Measurements from ENCODE around the gene RUBCNL.

GRCh38 chr13:46361276-46361934 lies 25.6 kb downstream of the RUBCNL start:
- TF ChIP-seq PRDM1 (tag by site-specific recombination; IDR thresholded peaks at IDR 0.05): no peak
- no peak for TF ChIP-seq ZNF274 (IDR thresholded peaks at IDR 0.05; ENCODE audit: low read length)
- TF ChIP-seq ZNF274 (tag by site-specific recombination; IDR thresholded peaks at IDR 0.05; ENCODE audit: borderline replicate concordance): no peak
- no peak for TF ChIP-seq ZFP37 (tag by site-specific recombination; IDR thresholded peaks at IDR 0.05)
- TF ChIP-seq ZNF521 (tag by site-specific recombination; IDR thresholded peaks at IDR 0.05): no peak
- no peak for TF ChIP-seq ZNF776 (tag by site-specific recombination; IDR thresholded peaks at IDR 0.05; ENCODE audit: borderline replicate concordance)
- no peak for TF ChIP-seq CTCF (tag by site-specific recombination; IDR thresholded peaks at IDR 0.05)
- TF ChIP-seq ZNF146 (tag by site-specific recombination; IDR thresholded peaks at IDR 0.05): no peak
- no peak for TF ChIP-seq KLF10 (tag by site-specific recombination; IDR thresholded peaks at IDR 0.05)
- TF ChIP-seq BCL11A (tag by site-specific recombination; IDR thresholded peaks at IDR 0.05; ENCODE audit: low read depth): no peak
- TF ChIP-seq REST (tag by site-specific recombination; IDR thresholded peaks at IDR 0.05): no peak
- TF ChIP-seq ZNF600 (tag by site-specific recombination; IDR thresholded peaks at IDR 0.05): no peak
- TF ChIP-seq GLI4 (tag by site-specific recombination; IDR thresholded peaks at IDR 0.05): no peak
- no peak for TF ChIP-seq ZNF571 (tag by site-specific recombination; IDR thresholded peaks at IDR 0.05)
- no peak for TF ChIP-seq ZNF350 (tag by site-specific recombination; IDR thresholded peaks at IDR 0.05)

Data from HEK293 (cell line).